Subcutaneous preadipocyte (primary cell): ENCODE results near the gene TFG. TPM values are rescaled to one million over a fixed set of nuclear protein-coding genes. Genes with fewer than 3 reads are reported as not detected.

Source experiments
- total RNA-seq: library from RNA; depleted of rRNA; stranded (reverse); fragments of >200 nt; gene quantifications from 2 replicates; pipeline ENCODE4 v1.2.3, GENCODE V29; 2012

Gene TFG
- 69.4 and 80.0 TPM in 2 replicates for total RNA-seq

DNA sequence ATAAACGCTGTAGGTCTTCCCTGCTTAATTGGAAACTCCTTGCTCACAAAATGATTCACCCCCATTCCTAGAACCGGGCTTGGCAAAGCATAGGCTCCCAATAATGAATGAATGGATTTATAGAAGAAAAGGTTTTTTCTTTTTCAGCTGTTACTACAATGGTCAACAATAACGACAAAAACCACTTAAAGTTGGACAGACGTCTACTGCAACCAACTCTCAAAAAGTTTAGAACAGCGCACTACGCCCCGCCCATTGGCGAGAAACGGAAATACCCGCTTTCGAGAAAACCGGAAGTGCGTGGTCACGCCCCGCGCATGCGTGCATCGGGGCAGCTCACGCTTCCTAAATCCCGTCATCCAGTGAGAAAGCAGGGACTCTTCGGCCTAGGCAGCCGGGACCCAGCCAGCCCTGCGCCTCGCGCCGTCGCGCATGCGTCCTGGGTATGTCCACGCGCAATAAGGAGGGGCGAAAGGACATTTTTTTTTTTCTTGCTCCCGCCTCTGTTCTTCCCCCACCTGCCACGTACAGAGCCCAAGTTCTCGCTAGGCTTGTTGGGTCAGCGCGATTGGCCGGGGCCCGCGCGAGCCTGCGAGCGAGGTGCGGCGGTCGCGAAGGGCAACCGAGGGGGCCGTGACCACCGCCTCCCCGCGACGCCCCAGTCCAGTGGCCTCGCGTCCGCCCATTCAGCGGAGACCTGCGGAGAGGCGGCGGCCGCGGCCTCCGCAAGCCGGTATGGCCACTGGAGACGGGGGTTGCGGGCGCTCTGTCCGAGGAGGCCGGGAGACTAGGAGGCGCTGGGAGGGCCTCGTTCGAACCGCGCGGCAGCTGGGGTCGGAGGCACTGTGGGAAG, at the start of gene TFG:
Gene TFG, plus strand, starts transcription at position 506 of the 853 bp plus-strand sequence. CDS start 4,192 bp downstream, outside the sequence.

Other genes starting within 250 kb of the TFG start
- 20.7 and 39.7 TPM in 2 replicates for gene TMEM45A, start 216.9 kb upstream of the TFG start, total RNA-seq
- not detected in 2 replicates for gene ADGRG7, start 99.9 kb upstream of the TFG start, total RNA-seq